Measurements from ENCODE around the gene SGCD.
"Not testable (repeated sequence)": the region's sequence is repeated elsewhere in the genome, so short reads cannot be mapped to it uniquely, and the experiment has no call there.

DNA sequence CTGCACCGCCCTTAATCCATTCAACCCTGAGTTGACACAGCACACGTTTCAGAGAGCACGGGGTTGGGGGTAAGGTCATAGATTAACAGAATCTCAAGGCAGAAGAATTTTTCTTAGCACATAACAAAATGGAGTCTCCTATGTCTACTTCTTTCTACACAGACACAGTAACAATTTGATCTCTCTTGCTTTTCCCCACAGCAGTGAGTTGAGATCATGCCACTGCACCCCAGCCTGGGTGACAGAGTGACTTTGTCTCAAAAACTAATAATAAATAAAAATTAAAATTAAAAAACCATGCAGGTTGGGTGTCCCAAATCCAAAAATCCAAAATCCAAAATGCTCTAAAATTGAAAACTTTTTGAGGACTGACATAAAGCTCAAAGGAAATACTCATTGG is 339.7 kb downstream of the SGCD start:
- TF ChIP-seq CTCF (IDR thresholded peaks at IDR 0.05 in 2 of 3, conservative IDR thresholded peaks at IDR 0.05 in 1 of 3; ENCODE audit: borderline replicate concordance in 1 of 3, insufficient read depth in 1 of 3, low read depth in 2 of 3, low read length in 2 of 3); POLR2AphosphoS5 (IDR thresholded peaks at IDR 0.05; ENCODE audit: low read depth, low read length); ZNF274 (IDR thresholded peaks at IDR 0.05; ENCODE audit: low read depth, low read length); YY1 (IDR thresholded peaks at IDR 0.05; ENCODE audit: extremely low read depth, insufficient replicate concordance, low read depth, low read length); JUND (IDR thresholded peaks at IDR 0.05); POLR2A (IDR thresholded peaks at IDR 0.05; ENCODE audit: borderline replicate concordance, extremely low read depth, insufficient read depth, insufficient read length); EZH2 (IDR thresholded peaks at IDR 0.05); RAD21 (IDR thresholded peaks at IDR 0.05; ENCODE audit: low read depth); ATF3 (IDR thresholded peaks at IDR 0.05); SP1 (IDR thresholded peaks at IDR 0.05; ENCODE audit: low read depth); EZH2phosphoT487 (IDR thresholded peaks at IDR 0.05; ENCODE audit: borderline replicate concordance): not testable (repeated sequence)
- TF ChIP-seq, protein P1, sequence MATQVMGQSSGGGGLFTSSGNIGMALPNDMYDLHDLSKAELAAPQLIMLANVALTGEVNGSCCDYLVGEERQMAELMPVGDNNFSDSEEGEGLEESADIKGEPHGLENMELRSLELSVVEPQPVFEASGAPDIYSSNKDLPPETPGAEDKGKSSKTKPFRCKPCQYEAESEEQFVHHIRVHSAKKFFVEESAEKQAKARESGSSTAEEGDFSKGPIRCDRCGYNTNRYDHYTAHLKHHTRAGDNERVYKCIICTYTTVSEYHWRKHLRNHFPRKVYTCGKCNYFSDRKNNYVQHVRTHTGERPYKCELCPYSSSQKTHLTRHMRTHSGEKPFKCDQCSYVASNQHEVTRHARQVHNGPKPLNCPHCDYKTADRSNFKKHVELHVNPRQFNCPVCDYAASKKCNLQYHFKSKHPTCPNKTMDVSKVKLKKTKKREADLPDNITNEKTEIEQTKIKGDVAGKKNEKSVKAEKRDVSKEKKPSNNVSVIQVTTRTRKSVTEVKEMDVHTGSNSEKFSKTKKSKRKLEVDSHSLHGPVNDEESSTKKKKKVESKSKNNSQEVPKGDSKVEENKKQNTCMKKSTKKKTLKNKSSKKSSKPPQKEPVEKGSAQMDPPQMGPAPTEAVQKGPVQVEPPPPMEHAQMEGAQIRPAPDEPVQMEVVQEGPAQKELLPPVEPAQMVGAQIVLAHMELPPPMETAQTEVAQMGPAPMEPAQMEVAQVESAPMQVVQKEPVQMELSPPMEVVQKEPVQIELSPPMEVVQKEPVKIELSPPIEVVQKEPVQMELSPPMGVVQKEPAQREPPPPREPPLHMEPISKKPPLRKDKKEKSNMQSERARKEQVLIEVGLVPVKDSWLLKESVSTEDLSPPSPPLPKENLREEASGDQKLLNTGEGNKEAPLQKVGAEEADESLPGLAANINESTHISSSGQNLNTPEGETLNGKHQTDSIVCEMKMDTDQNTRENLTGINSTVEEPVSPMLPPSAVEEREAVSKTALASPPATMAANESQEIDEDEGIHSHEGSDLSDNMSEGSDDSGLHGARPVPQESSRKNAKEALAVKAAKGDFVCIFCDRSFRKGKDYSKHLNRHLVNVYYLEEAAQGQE (IDR thresholded peaks at IDR 0.05; ENCODE audit: low read depth): not testable (repeated sequence)
- TF ChIP-seq, protein P2, sequence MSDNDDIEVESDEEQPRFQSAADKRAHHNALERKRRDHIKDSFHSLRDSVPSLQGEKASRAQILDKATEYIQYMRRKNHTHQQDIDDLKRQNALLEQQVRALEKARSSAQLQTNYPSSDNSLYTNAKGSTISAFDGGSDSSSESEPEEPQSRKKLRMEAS (IDR thresholded peaks at IDR 0.05): not testable (repeated sequence)

All from HCT116 (cell line).